K562 (cell line): ENCODE results near the gene STIM1. TPM values are rescaled to one million over a fixed set of nuclear protein-coding genes. Genes with fewer than 3 reads are reported as not detected.
A peak's percentile ranks its signal among the peaks of the same experiment; 100 is the strongest.

ENCODE experiments used
- ARID2 ChIP-seq: fragments of 450-650 bp; IDR thresholded peaks from 2 replicates; pipeline ENCODE4 v1.6.1; 2017; ENCODE audit warnings: antibody characterized with exemption, mild to moderate bottlenecking
- ARNT ChIP-seq, 2 experiments: fragments of 450-650 bp; IDR thresholded peaks; 2 replicates each; pipeline ENCODE4 v1.6.1; 2016; ENCODE audit warnings: mild to moderate bottlenecking in 1 of 2
- ATF6 ChIP-seq: sonication (generic); formaldehyde crosslinking; IDR thresholded peaks from 2 replicates; pipeline ENCODE4 v1.4.0; 2020; ENCODE audit warnings: mild to moderate bottlenecking, missing genetic modification reagents
- BMI1 ChIP-seq: fragments of 150-350 bp; IDR thresholded peaks from 2 replicates; pipeline ENCODE4 v1.6.1; 2014; ENCODE audit warnings: low read length
- DPF2 ChIP-seq: fragments of 450-650 bp; IDR thresholded peaks from 2 replicates; pipeline ENCODE4 v1.6.1; 2016
- ESRRB ChIP-seq: fragments of 250-450 bp; sonication (Bioruptor Pico); IDR thresholded peaks from 2 replicates; pipeline ENCODE4 v1.5.0; 2020; ENCODE audit warnings: mild to moderate bottlenecking, moderate library complexity, borderline replicate concordance
- KLF10 ChIP-seq: fragments of 250-450 bp; sonication (Bioruptor Pico); IDR thresholded peaks from 2 replicates; pipeline ENCODE4 v1.6.1; 2021; ENCODE audit warnings: matching md5 sums
- LEF1 ChIP-seq: fragments of 450-650 bp; IDR thresholded peaks from 2 replicates; pipeline ENCODE4 v1.6.1; 2016; ENCODE audit warnings: mild to moderate bottlenecking
- MBD1 ChIP-seq: fragments of 250-450 bp; sonication (Bioruptor Pico); IDR thresholded peaks from 2 replicates; pipeline ENCODE4 v1.8.0; 2022; ENCODE audit warnings: inconsistent platforms
- NFATC3 ChIP-seq: fragments of 450-650 bp; IDR thresholded peaks from 2 replicates; pipeline ENCODE4 v1.6.1; 2017; ENCODE audit warnings: mild to moderate bottlenecking
- NR0B1 ChIP-seq: fragments of 450-650 bp; IDR thresholded peaks from one replicate; pipeline ENCODE4 v1.6.1; 2018; ENCODE audit warnings: mild to moderate bottlenecking, moderate library complexity; ENCODE audit not compliant: partially characterized antibody
- RAD51 ChIP-seq: fragments of 450-650 bp; IDR thresholded peaks from 2 replicates; pipeline ENCODE4 v1.7.1; 2016; ENCODE audit warnings: low read depth, mild to moderate bottlenecking, borderline replicate concordance
- RFX1 ChIP-seq: fragments of 450-650 bp; IDR thresholded peaks from 2 replicates; pipeline ENCODE4 v1.6.1; 2016; ENCODE audit warnings: mild to moderate bottlenecking, moderate library complexity
- SRSF7 ChIP-seq: fragments of 200-400 bp; formaldehyde crosslinking; optimal IDR thresholded peaks from 2 replicates; pipeline ENCODE3; 2017; ENCODE audit warnings: mild to moderate bottlenecking, low read depth, low read length
- ZBED1 ChIP-seq: IDR thresholded peaks from 2 replicates; pipeline ENCODE4 v1.6.1; 2014
- ZBTB43 ChIP-seq: sonication (generic); formaldehyde crosslinking; IDR thresholded peaks from 2 replicates; pipeline ENCODE4 v1.8.0; 2023; ENCODE audit warnings: mild to moderate bottlenecking, missing genetic modification reagents
- ZBTB7A ChIP-seq: IDR thresholded peaks from 2 replicates; pipeline ENCODE4 v1.6.1; 2011; ENCODE audit warnings: low read depth, mild to moderate bottlenecking, low read length, moderate library complexity, borderline replicate concordance; ENCODE audit not compliant: control insufficient read depth
- ZNF12 ChIP-seq: sonication (generic); formaldehyde crosslinking; IDR thresholded peaks from 2 replicates; pipeline ENCODE4 v1.4.0; 2020; ENCODE audit warnings: mild to moderate bottlenecking, missing genetic modification reagents
- ZNF277 ChIP-seq: fragments of 250-450 bp; sonication (Bioruptor Pico); IDR thresholded peaks from 2 replicates; pipeline ENCODE4 v1.8.0; 2022; ENCODE audit warnings: inconsistent platforms, mild to moderate bottlenecking, moderate library complexity, borderline replicate concordance
- ZNF395 ChIP-seq: fragments of 200-800 bp; sonication (Bioruptor generic); IDR thresholded peaks from 2 replicates; pipeline ENCODE4 v1.6.1; 2017; ENCODE audit warnings: missing genetic modification characterization, missing compliant biosample characterization
- polyA plus RNA-seq, 8 experiments: library from polyadenylated mRNA; depleted of rRNA in 4 of 8; stranded (reverse) in 5 of 8; unstranded in 3 of 8; fragments of >200 nt; fragmentation: Nextera tagmentation in 2 of 8; fragmentation: Illumina TruSeq in 1 of 8; extraction: Ambion mirVana in 2 of 8; extraction: Trizol in 1 of 8; gene quantifications; 2 replicates each; pipeline versions ENCODE4 v1.2.1 to v1.2.3, GENCODE V29; 2011 to 2014; ENCODE audit warnings: inconsistent platforms in 1 of 8, missing spikeins in 1 of 8
- total RNA-seq, 7 experiments: library from RNA; depleted of rRNA in 6 of 7; stranded (reverse); fragments of >200 nt in 6 of 7; fragmentation: Illumina TruSeq in 2 of 7; extraction: Trizol in 2 of 7; gene quantifications; 2 replicates each; pipeline versions ENCODE4 v1.2.1 to v1.2.3, GENCODE V29; 2011 to 2021; ENCODE audit warnings: low replicate concordance in 1 of 7

STIM1 gene
- total and polyA plus RNA-seq, 9 of the 15 experiments (the other 6 are each of a cell fraction or from before 2014, with no cell fraction given), result 7.7 to 50.5 (median 22.5) TPM

GRCh38 chr11:3808861-3809623, 46.4 kb upstream of the STIM1 start (continued):
- TF ChIP-seq ZBTB43 (CRISPR knock-in tag), result no peak
- TF ChIP-seq NR0B1, result no peak
- no peak for TF ChIP-seq RFX1
- TF ChIP-seq KLF10 (CRISPR knock-in tag), result no peak
- no peak for TF ChIP-seq ZBTB7A
- no peak for TF ChIP-seq BMI1
- TF ChIP-seq ZBED1, result no peak
- TF ChIP-seq ZNF395 (CRISPR knock-in tag), result no peak
- TF ChIP-seq RAD51, result peak; percentile 30; the same call in 1 of the 2 replicates
- TF ChIP-seq DPF2, result no peak
- no peak for TF ChIP-seq ATF6 (CRISPR knock-in tag)
- TF ChIP-seq ESRRB (CRISPR knock-in tag), result no peak
- TF ChIP-seq SRSF7, result no peak
- no peak for TF ChIP-seq ARNT (IDR thresholded peaks at IDR 0.05)
- peak; percentile 59; the same call in 1 of the 2 replicates for TF ChIP-seq ARID2
- no peak for TF ChIP-seq LEF1
- TF ChIP-seq NFATC3, result no peak
- no peak for TF ChIP-seq ZNF277
- no peak for TF ChIP-seq ZNF12
- no peak for TF ChIP-seq MBD1 (CRISPR knock-in tag)
